ENCODE measurements around the gene SHMT2. TPM values are rescaled to one million over a fixed set of nuclear protein-coding genes. Genes with fewer than 3 reads are reported as not detected.
A peak's percentile ranks its signal among the peaks of the same experiment; 100 is the strongest.

SHMT2 gene
- total RNA-seq, 1 experiment from 2014 or later = 297 TPM

DNA sequence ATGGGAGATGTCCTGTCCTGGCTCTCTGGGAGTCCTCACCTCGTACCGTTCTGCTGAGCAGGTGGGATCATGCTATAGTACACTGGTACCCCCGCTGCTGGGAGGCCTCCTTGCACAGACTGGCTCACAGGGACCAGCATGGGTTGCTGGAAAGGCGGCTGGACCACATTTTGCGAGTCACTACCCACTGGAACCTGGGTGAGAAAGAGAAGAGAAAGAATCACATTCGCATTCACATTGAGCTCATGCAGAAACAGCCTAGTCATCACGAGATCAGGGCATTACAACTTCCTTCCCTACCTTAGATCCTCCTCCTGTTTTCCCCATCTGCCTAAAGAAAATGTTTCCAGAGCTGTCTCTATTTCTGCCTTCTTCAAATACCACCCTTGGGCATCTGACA, 38.8 kb downstream of the SHMT2 start:
- no peaks in the 10 kb centered on the region for H3K4me1 Mint-ChIP-seq
- TF ChIP-seq, protein P1, sequence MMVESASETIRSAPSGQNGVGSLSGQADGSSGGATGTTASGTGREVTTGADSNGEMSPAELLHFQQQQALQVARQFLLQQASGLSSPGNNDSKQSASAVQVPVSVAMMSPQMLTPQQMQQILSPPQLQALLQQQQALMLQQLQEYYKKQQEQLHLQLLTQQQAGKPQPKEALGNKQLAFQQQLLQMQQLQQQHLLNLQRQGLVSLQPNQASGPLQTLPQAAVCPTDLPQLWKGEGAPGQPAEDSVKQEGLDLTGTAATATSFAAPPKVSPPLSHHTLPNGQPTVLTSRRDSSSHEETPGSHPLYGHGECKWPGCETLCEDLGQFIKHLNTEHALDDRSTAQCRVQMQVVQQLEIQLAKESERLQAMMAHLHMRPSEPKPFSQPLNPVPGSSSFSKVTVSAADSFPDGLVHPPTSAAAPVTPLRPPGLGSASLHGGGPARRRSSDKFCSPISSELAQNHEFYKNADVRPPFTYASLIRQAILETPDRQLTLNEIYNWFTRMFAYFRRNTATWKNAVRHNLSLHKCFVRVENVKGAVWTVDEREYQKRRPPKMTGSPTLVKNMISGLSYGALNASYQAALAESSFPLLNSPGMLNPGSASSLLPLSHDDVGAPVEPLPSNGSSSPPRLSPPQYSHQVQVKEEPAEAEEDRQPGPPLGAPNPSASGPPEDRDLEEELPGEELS (CRISPR knock-in tag; IDR thresholded peaks at IDR 0.05) = no peak
- TF ChIP-seq, protein P2, sequence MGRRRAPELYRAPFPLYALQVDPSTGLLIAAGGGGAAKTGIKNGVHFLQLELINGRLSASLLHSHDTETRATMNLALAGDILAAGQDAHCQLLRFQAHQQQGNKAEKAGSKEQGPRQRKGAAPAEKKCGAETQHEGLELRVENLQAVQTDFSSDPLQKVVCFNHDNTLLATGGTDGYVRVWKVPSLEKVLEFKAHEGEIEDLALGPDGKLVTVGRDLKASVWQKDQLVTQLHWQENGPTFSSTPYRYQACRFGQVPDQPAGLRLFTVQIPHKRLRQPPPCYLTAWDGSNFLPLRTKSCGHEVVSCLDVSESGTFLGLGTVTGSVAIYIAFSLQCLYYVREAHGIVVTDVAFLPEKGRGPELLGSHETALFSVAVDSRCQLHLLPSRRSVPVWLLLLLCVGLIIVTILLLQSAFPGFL (CRISPR knock-in tag; IDR thresholded peaks at IDR 0.05; ENCODE audit: borderline replicate concordance) = no peak
- no peak for TF ChIP-seq NR3C1 (CRISPR knock-in tag; conservative IDR thresholded peaks at IDR 0.05; ENCODE audit: low read depth)
- TF ChIP-seq HMGA2 (CRISPR knock-in tag; IDR thresholded peaks at IDR 0.05) = no peak
- TF ChIP-seq, protein P3, sequence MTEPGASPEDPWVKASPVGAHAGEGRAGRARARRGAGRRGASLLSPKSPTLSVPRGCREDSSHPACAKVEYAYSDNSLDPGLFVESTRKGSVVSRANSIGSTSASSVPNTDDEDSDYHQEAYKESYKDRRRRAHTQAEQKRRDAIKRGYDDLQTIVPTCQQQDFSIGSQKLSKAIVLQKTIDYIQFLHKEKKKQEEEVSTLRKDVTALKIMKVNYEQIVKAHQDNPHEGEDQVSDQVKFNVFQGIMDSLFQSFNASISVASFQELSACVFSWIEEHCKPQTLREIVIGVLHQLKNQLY (CRISPR knock-in tag; IDR thresholded peaks at IDR 0.05) = no peak
- no peak overlapping the region for H3K27ac Mint-ChIP-seq
- H3K27me3 Mint-ChIP-seq (ENCODE audit: low read depth) = no peaks in the 10 kb centered on the region
- no peak overlapping the region for H3K4me3 Mint-ChIP-seq
- DNase-seq (ENCODE audit: low spot score) (no peak), ATAC-seq (no peak)
- no peaks in the 10 kb centered on the region for H3K9me3 Mint-ChIP-seq
- peaks cover 21% of the 10 kb centered on the region for H3K36me3 Mint-ChIP-seq
- ChIA-PET POLR2A (no interaction called here), CTCF (interaction anchor here (0.9 to 1.3 kb wide), 2 partner anchors 55 to 184 kb away, joined by 3 to 4 read pairs; no protein-coding TSS in a partner anchor)

DNA sequence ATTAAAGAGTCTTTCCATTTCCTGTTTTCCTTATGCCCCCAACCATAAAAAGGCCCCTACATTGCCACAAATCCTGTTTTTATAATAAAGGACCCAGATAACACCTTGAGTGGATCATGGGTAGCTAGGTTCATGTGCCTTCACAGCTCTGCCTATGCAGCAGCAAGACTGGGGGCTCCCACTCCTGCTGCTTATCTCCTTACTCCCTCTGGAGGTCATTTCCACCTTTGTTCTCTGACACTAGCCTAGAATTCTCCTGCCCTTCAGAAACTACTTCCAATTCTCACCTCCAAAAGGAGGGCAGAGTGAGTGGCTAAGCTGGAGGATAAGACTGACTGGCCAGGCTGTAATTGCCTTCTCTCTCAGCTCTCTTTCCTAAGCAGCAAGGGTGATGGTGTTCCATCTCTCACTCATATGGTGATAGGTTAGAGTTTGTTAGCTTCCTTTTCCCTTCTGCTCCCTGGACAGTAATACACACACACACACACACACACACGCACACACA, 41.5 kb downstream of the SHMT2 start:
- ATAC-seq (peak; percentile 93), DNase-seq (ENCODE audit: low spot score) (no peak)
- Mint-ChIP-seq H3K36me3 (peaks cover 21% of the 10 kb centered on the region), H3K4me3 (no peak overlapping the region), H3K27ac (no peak overlapping the region; the same call in 1 of the 2 replicates), H3K4me1 (no peaks in the 10 kb centered on the region), H3K9me3 (no peaks in the 10 kb centered on the region), H3K27me3 (ENCODE audit: low read depth) (no peaks in the 10 kb centered on the region)
- ChIA-PET POLR2A (interaction anchor here (1.0 kb wide), 1 partner anchor 19 kb away, joined by 3 read pairs; no protein-coding TSS in a partner anchor), CTCF (interaction anchor here (0.6 to 3.2 kb wide), 25 partner anchors 11 to 319 kb away, joined by 3 to 19 read pairs (median 5); partner anchors contain the start of genes GLI1, INHBE, SHMT2 and STAC3)
- TF ChIP-seq, protein P4, sequence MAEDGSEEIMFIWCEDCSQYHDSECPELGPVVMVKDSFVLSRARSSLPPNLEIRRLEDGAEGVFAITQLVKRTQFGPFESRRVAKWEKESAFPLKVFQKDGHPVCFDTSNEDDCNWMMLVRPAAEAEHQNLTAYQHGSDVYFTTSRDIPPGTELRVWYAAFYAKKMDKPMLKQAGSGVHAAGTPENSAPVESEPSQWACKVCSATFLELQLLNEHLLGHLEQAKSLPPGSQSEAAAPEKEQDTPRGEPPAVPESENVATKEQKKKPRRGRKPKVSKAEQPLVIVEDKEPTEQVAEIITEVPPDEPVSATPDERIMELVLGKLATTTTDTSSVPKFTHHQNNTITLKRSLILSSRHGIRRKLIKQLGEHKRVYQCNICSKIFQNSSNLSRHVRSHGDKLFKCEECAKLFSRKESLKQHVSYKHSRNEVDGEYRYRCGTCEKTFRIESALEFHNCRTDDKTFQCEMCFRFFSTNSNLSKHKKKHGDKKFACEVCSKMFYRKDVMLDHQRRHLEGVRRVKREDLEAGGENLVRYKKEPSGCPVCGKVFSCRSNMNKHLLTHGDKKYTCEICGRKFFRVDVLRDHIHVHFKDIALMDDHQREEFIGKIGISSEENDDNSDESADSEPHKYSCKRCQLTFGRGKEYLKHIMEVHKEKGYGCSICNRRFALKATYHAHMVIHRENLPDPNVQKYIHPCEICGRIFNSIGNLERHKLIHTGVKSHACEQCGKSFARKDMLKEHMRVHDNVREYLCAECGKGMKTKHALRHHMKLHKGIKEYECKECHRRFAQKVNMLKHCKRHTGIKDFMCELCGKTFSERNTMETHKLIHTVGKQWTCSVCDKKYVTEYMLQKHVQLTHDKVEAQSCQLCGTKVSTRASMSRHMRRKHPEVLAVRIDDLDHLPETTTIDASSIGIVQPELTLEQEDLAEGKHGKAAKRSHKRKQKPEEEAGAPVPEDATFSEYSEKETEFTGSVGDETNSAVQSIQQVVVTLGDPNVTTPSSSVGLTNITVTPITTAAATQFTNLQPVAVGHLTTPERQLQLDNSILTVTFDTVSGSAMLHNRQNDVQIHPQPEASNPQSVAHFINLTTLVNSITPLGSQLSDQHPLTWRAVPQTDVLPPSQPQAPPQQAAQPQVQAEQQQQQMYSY (CRISPR knock-in tag; IDR thresholded peaks at IDR 0.05) = no peak
- TF ChIP-seq, protein P2 (CRISPR knock-in tag; IDR thresholded peaks at IDR 0.05; ENCODE audit: borderline replicate concordance) = no peak
- TF ChIP-seq, protein P5, sequence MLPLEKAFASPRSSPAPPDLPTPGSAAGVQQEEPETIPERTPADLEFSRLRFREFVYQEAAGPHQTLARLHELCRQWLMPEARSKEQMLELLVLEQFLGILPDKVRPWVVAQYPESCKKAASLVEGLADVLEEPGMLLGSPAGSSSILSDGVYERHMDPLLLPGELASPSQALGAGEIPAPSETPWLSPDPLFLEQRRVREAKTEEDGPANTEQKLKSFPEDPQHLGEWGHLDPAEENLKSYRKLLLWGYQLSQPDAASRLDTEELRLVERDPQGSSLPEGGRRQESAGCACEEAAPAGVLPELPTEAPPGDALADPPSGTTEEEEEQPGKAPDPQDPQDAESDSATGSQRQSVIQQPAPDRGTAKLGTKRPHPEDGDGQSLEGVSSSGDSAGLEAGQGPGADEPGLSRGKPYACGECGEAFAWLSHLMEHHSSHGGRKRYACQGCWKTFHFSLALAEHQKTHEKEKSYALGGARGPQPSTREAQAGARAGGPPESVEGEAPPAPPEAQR (CRISPR knock-in tag; IDR thresholded peaks at IDR 0.05) = no peak
- TF ChIP-seq, protein P6, sequence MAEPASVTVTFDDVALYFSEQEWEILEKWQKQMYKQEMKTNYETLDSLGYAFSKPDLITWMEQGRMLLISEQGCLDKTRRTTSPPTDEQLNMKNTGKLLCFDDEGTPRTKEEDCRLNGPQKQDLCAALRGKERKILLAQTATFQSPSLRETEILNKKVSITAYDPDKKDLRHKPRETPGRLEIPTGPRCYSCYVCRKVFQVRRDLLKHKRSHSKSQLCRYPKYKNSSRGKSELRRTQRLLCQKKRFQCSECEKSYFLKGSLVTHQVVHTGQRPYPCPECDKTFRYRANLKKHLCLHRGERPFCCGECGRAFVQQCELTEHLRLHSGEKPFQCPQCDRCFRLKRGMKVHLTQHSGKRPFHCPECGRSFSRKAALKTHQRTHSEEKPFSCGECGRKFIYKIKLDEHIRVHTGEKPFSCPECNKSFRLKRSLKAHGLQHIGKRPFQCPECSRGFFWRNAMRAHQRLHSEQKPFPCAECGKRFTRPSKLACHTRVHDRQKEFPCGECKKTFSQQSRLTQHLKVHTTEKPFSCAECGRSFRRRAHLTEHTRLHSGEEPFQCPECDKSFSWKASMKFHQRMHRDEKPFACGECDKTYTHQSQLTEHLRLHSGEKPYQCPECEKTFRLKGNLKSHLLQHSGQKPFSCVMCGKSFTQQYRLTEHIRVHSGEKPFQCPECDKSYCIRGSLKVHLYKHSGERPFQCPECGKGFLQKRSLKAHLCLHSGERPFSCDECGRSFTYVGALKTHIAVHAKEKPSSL (CRISPR knock-in tag; conservative IDR thresholded peaks at IDR 0.05) = no peak
- TF ChIP-seq ZNF232 (CRISPR knock-in tag; IDR thresholded peaks at IDR 0.05) (no peak), NR1H2 (CRISPR knock-in tag; IDR thresholded peaks at IDR 0.05) (no peak), JAZF1 (CRISPR knock-in tag; IDR thresholded peaks at IDR 0.05) (no peak)
- TF ChIP-seq, protein P7, sequence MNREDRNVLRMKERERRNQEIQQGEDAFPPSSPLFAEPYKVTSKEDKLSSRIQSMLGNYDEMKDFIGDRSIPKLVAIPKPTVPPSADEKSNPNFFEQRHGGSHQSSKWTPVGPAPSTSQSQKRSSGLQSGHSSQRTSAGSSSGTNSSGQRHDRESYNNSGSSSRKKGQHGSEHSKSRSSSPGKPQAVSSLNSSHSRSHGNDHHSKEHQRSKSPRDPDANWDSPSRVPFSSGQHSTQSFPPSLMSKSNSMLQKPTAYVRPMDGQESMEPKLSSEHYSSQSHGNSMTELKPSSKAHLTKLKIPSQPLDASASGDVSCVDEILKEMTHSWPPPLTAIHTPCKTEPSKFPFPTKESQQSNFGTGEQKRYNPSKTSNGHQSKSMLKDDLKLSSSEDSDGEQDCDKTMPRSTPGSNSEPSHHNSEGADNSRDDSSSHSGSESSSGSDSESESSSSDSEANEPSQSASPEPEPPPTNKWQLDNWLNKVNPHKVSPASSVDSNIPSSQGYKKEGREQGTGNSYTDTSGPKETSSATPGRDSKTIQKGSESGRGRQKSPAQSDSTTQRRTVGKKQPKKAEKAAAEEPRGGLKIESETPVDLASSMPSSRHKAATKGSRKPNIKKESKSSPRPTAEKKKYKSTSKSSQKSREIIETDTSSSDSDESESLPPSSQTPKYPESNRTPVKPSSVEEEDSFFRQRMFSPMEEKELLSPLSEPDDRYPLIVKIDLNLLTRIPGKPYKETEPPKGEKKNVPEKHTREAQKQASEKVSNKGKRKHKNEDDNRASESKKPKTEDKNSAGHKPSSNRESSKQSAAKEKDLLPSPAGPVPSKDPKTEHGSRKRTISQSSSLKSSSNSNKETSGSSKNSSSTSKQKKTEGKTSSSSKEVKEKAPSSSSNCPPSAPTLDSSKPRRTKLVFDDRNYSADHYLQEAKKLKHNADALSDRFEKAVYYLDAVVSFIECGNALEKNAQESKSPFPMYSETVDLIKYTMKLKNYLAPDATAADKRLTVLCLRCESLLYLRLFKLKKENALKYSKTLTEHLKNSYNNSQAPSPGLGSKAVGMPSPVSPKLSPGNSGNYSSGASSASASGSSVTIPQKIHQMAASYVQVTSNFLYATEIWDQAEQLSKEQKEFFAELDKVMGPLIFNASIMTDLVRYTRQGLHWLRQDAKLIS (CRISPR knock-in tag; IDR thresholded peaks at IDR 0.05; ENCODE audit: borderline replicate concordance) = no peak
- TF ChIP-seq, protein P8, sequence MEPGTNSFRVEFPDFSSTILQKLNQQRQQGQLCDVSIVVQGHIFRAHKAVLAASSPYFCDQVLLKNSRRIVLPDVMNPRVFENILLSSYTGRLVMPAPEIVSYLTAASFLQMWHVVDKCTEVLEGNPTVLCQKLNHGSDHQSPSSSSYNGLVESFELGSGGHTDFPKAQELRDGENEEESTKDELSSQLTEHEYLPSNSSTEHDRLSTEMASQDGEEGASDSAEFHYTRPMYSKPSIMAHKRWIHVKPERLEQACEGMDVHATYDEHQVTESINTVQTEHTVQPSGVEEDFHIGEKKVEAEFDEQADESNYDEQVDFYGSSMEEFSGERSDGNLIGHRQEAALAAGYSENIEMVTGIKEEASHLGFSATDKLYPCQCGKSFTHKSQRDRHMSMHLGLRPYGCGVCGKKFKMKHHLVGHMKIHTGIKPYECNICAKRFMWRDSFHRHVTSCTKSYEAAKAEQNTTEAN (CRISPR knock-in tag; IDR thresholded peaks at IDR 0.05) = no peak
